Nephron progenitor cell (in vitro differentiated cells): ENCODE results near the gene ROPN1.

Experiments
- DNase-seq: peaks from one replicate; pipeline ENCODE4 v3.0.0; 2021
- H3K27ac Mint-ChIP-seq: 2 replicates; pipeline ENCODE4 v1.8.0; 2021; ENCODE audit warnings: mild to moderate bottlenecking, moderate library complexity, mixed read lengths
- H3K27me3 Mint-ChIP-seq: 2 replicates; pipeline ENCODE4 v1.8.0; 2021; ENCODE audit warnings: mild to moderate bottlenecking, low read depth, mixed read lengths; ENCODE audit not compliant: poor library complexity
- H3K36me3 Mint-ChIP-seq: 2 replicates; pipeline ENCODE4 v1.8.0; 2021; ENCODE audit warnings: low read depth, mixed read lengths
- H3K4me1 Mint-ChIP-seq: 2 replicates; pipeline ENCODE4 v1.8.0; 2021; ENCODE audit warnings: mixed read lengths
- H3K4me3 Mint-ChIP-seq: 2 replicates; pipeline ENCODE4 v1.8.0; 2021; ENCODE audit warnings: mild to moderate bottlenecking, moderate library complexity, mixed read lengths
- H3K9me3 Mint-ChIP-seq: 2 replicates; pipeline ENCODE4 v1.8.0; 2021; ENCODE audit warnings: mild to moderate bottlenecking, moderate library complexity, mixed read lengths
- TF ChIP-seq, protein P1 (sequence below): fragments of 200-600 bp; sonication (generic); IDR thresholded peaks from 2 replicates; pipeline ENCODE4 v1.5.0; 2021; ENCODE audit warnings: antibody characterized with exemption

ROPN1 gene

GRCh38 chr3:123961508-123961856, 30.4 kb downstream of the ROPN1 start:
- Mint-ChIP-seq H3K4me3 (peak overlapping the region; percentile 98), H3K27ac (no peak overlapping the region), H3K9me3 (no peaks in the 10 kb centered on the region), H3K4me1 (peaks cover 34% of the 10 kb centered on the region), H3K27me3 (peaks cover 28% of the 10 kb centered on the region), H3K36me3 (peaks cover 5% of the 10 kb centered on the region)
- TF ChIP-seq, protein P1, sequence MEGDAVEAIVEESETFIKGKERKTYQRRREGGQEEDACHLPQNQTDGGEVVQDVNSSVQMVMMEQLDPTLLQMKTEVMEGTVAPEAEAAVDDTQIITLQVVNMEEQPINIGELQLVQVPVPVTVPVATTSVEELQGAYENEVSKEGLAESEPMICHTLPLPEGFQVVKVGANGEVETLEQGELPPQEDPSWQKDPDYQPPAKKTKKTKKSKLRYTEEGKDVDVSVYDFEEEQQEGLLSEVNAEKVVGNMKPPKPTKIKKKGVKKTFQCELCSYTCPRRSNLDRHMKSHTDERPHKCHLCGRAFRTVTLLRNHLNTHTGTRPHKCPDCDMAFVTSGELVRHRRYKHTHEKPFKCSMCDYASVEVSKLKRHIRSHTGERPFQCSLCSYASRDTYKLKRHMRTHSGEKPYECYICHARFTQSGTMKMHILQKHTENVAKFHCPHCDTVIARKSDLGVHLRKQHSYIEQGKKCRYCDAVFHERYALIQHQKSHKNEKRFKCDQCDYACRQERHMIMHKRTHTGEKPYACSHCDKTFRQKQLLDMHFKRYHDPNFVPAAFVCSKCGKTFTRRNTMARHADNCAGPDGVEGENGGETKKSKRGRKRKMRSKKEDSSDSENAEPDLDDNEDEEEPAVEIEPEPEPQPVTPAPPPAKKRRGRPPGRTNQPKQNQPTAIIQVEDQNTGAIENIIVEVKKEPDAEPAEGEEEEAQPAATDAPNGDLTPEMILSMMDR: no peak
- no peak for DNase-seq

DNA sequence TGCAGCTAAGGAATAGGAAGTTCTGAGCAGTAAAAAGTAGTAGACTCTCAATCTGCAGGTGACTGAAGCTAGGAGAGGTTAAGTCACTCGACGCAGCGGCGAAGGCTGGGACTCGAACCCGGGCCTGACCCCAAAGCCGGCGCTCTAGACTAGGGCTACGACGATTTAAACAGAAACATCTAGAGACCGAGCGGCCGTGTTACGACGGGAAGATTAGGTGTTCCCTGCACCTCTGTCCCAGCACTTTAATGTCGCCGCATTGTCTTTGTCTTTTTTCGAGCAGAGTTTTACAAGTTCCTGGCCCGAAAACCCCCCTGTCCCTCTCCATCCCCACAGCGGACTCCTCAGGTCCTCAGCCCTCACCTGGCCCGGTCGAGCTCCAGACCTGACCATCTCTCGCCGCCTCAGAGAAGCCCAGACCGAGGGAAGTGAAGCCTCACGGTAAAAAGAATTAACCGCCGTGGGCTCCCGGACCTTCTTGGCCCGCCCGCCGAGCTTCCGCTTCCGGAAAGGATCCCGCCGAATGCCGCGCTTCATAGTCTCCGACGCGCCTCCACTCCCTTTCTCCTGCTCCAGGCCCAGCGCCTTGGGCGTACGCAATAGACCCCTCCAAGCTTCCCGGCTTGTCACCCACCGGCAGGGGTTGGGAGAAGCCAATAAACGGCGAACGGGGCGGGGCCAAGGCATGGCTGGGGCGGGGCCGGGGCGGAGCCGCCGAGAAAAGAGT, 31.0 kb downstream of the ROPN1 start, which contains the start of gene CCDC14:
TSS of gene CCDC14 (minus strand) at position 449 of the 727 bp plus-strand sequence. CDS start at position 393, 56 bp downstream.
- Mint-ChIP-seq H3K9me3 (no peaks in the 10 kb centered on the region), H3K36me3 (peaks cover 6% of the 10 kb centered on the region), H3K27me3 (peaks cover 23% of the 10 kb centered on the region), H3K4me1 (peaks cover 34% of the 10 kb centered on the region), H3K27ac (peak within 1 kb of the TSS; percentile 99), H3K4me3 (peak within 1 kb of the TSS; percentile 98)
- TF ChIP-seq, protein P1: no peak
- DNase-seq: peak; percentile 95

- Mint-ChIP-seq H3K4me1 (peaks cover 11% of the 10 kb centered on the region), H3K27ac (no peak overlapping the region), H3K36me3 (peaks cover 69% of the 10 kb centered on the region), H3K4me3 (no peak overlapping the region), H3K9me3 (no peaks in the 10 kb centered on the region), H3K27me3 (no peaks in the 10 kb centered on the region)
- no peak for DNase-seq
- TF ChIP-seq, protein P1: no peak
Observed at GRCh38 chr3:123953735-123954134, 38.2 kb downstream of the ROPN1 start.

DNA sequence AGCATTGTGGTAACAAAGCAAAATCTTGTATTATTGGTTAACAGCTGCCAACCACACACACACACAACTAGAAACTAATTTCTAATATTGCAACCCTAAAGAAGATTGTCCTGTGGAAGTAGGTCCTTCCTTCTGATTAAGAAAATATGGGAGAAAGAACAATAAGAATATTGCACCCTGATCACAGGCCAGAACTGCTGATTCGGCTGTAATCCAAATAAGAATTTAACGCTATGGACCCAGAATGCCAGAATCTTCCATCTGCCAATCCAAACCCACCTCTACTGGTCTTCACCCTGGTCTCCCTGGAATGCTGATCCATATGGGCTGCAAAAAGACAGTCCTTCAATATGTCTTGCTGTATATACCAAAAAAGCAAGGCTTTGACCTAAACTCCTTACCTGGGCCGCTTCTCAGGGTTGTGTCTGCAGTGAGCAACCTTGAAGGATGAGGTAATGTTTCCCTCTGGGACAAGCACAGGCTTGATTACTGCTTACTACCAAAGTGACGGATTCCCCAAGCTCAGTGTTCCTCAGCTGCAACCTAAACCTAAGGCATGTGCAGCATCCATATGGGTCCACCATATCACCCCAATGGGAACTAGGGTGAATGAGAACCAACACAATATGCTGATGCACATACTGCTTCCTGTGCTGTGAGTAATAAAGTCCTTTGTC, 38.9 kb downstream of the ROPN1 start:
- Mint-ChIP-seq H3K36me3 (peaks cover 74% of the 10 kb centered on the region), H3K9me3 (no peaks in the 10 kb centered on the region), H3K27ac (peak overlapping the region; percentile 40), H3K4me3 (no peak overlapping the region), H3K4me1 (peaks cover 3% of the 10 kb centered on the region), H3K27me3 (no peaks in the 10 kb centered on the region)
- DNase-seq: no peak
- TF ChIP-seq, protein P1: no peak

GRCh38 chr3:123951522-123952447, 40.1 kb downstream of the ROPN1 start:
- DNase-seq: no peak
- Mint-ChIP-seq H3K4me3 (no peak overlapping the region), H3K9me3 (no peaks in the 10 kb centered on the region), H3K36me3 (peaks cover 74% of the 10 kb centered on the region), H3K4me1 (no peaks in the 10 kb centered on the region), H3K27ac (peak overlapping the region; percentile 22), H3K27me3 (no peaks in the 10 kb centered on the region)
- TF ChIP-seq, protein P1: no peak
